ENCODE measurements around the gene GFRA1.

- TF ChIP-seq GATA2 (IDR thresholded peaks at IDR 0.05; ENCODE audit: low read depth, low read length) (no peak), GATA3 (IDR thresholded peaks at IDR 0.05; ENCODE audit: low read depth, low read length) (no peak)
These were observed 43.5 kb upstream of the GFRA1 start for GRCh38 chr10:116316503-116316902.
